GM12878 (cell line): ENCODE results near the gene SYTL4. TPM values are rescaled to one million over a fixed set of nuclear protein-coding genes. Genes with fewer than 3 reads are reported as not detected.

Experiments used
- ATAC-seq: fragments of 200-7000 bp; cut with Tn5 transposase; 3 replicates; pipeline ENCODE4 v1.9.1; 2020; ENCODE audit warnings: mild to moderate bottlenecking, moderate library complexity
- BruUV-seq: library from RNA; stranded (reverse); fragments of 400-500 nt; replicated peaks from 2 replicates; lab custom pipeline; 2021; lab: Mats Ljungman, UMichigan
- CTCF ChIA-PET: fragments of 300-600 bp; sonication (Branson Sonifier 250); formaldehyde crosslinking; extraction: SDS; loops from one replicate; lab custom pipeline; 2021; ENCODE audit warnings: inconsistent platforms; lab: Yijun Ruan, JAX
- POLR2A ChIA-PET: fragments of 350-600 bp; formaldehyde crosslinking; extraction: SDS; loops from one replicate; lab custom pipeline; 2021; ENCODE audit warnings: inconsistent platforms; lab: Charles Lee
- RAD21 ChIA-PET: fragments of 300-600 bp; sonication (Branson Sonifier 250); formaldehyde crosslinking; loops from one replicate; lab custom pipeline; 2023; ENCODE audit warnings: antibody characterized with exemption; ENCODE audit not compliant: unreplicated experiment; lab: Charles Lee
- SMC1A ChIA-PET: fragments of 300-600 bp; sonication (Branson Sonifier 250); formaldehyde crosslinking; loops from one replicate; lab custom pipeline; 2023; ENCODE audit not compliant: unreplicated experiment, uncharacterized antibody; lab: Charles Lee
- DNase-seq: peaks from one replicate; pipeline ENCODE4 v3.0.0-alpha.2; 2011; ENCODE audit warnings: low read depth, low spot score
- FAIRE-seq: peaks from 3 replicates; lab custom pipeline; 2011; peaks lifted over from hg19 to GRCh38; lab: Jason Lieb, UNC
- H2AFZ ChIP-seq: 2 replicates; pipeline ENCODE4 v1.6.0; 2011; ENCODE audit warnings: low read depth, low read length, control low read depth; ENCODE audit not compliant: control insufficient read depth
- H3K27ac ChIP-seq: 2 replicates; pipeline ENCODE4 v1.5.1; 2011; ENCODE audit warnings: control low read depth; ENCODE audit not compliant: control insufficient read depth, insufficient read depth
- H3K27me3 ChIP-seq, 2 experiments: replicated peaks in 1 of 2; 2 replicates each; pipeline versions ENCODE4 v1.6.0 to v1.6.1; 2011; ENCODE audit warnings: low read length in 1 of 2; ENCODE audit not compliant: control insufficient read depth in 2 of 2, insufficient read depth in 2 of 2
- H3K36me3 ChIP-seq, 2 experiments: 2 replicates each; pipeline ENCODE4 v1.5.1; 2011; ENCODE audit warnings: low read length in 1 of 2; ENCODE audit not compliant: control insufficient read depth in 2 of 2, insufficient read depth in 2 of 2
- H3K4me1 ChIP-seq: 2 replicates; pipeline ENCODE4 v1.6.1; 2011; ENCODE audit warnings: mild to moderate bottlenecking, low read length, moderate library complexity, mixed read lengths; ENCODE audit not compliant: control insufficient read depth, insufficient read depth
- H3K4me2 ChIP-seq: 2 replicates; pipeline ENCODE4 v1.6.0; 2011; ENCODE audit warnings: control low read depth; ENCODE audit not compliant: control insufficient read depth, insufficient read depth
- H3K4me3 ChIP-seq: fragments of 200-600 bp; sonication (generic); 2 replicates; pipeline ENCODE4 v1.5.1; 2016
- H3K79me2 ChIP-seq: 2 replicates; pipeline ENCODE4 v1.6.0; 2011; ENCODE audit warnings: low read length; ENCODE audit not compliant: control insufficient read depth, insufficient read depth
- H3K9ac ChIP-seq: 2 replicates; pipeline ENCODE4 v1.8.0; 2011; ENCODE audit warnings: low read length, control low read depth, mixed read lengths; ENCODE audit not compliant: control insufficient read depth, insufficient read depth
- H3K9me3 ChIP-seq: replicated peaks from 3 replicates; pipeline ENCODE4 v1.5.1; 2011; ENCODE audit warnings: mild to moderate bottlenecking, low read length; ENCODE audit not compliant: control insufficient read depth, insufficient read depth
- H4K20me1 ChIP-seq: 2 replicates; pipeline ENCODE4 v1.6.0; 2011; ENCODE audit not compliant: control insufficient read depth, insufficient read depth
- BACH1 ChIP-seq: fragments of 450-650 bp; IDR thresholded peaks from 2 replicates; pipeline ENCODE4 v1.6.1; 2017; ENCODE audit warnings: mild to moderate bottlenecking, borderline replicate concordance
- FOXM1 ChIP-seq: IDR thresholded peaks from 2 replicates; pipeline ENCODE4 v1.6.1; 2012; ENCODE audit warnings: low read depth, mild to moderate bottlenecking, inconsistent platforms, low read length, moderate library complexity
- JUND ChIP-seq: IDR thresholded peaks from 2 replicates; pipeline ENCODE4 v1.6.1; 2012; ENCODE audit warnings: low read depth, mild to moderate bottlenecking, low read length, improper control_type of control experiment, moderate library complexity
- PML ChIP-seq: IDR thresholded peaks from 2 replicates; pipeline ENCODE4 v1.6.1; 2012; ENCODE audit warnings: low read length, inconsistent platforms
- RUNX3 ChIP-seq: IDR thresholded peaks from 2 replicates; pipeline ENCODE4 v1.6.1; 2012; ENCODE audit warnings: low read length, inconsistent platforms
- SMAD5 ChIP-seq: IDR thresholded peaks from 2 replicates; pipeline ENCODE4 v1.6.1; 2016; ENCODE audit warnings: antibody characterized with exemption, low read depth
- SP1 ChIP-seq: IDR thresholded peaks from one replicate; pipeline ENCODE4 v1.6.1; 2011; ENCODE audit warnings: low read depth, low read length
- TCF3 ChIP-seq: IDR thresholded peaks from 2 replicates; pipeline ENCODE4 v1.6.1; 2012; ENCODE audit warnings: low read depth, mild to moderate bottlenecking, low read length, borderline replicate concordance; ENCODE audit not compliant: insufficient read depth
- ZBED1 ChIP-seq: IDR thresholded peaks from 2 replicates; pipeline ENCODE4 v1.6.1; 2016; ENCODE audit warnings: borderline replicate concordance
- ZNF217 ChIP-seq: fragments of 450-650 bp; IDR thresholded peaks from 2 replicates; pipeline ENCODE4 v1.6.1; 2017; ENCODE audit warnings: antibody characterized with exemption, mild to moderate bottlenecking
- ZNF384 ChIP-seq: IDR thresholded peaks from 2 replicates; pipeline ENCODE4 v1.6.1; 2012; ENCODE audit warnings: low read depth, mild to moderate bottlenecking, low read length, improper control_type of control experiment, borderline replicate concordance
- ZZZ3 ChIP-seq: IDR thresholded peaks from 2 replicates; pipeline ENCODE4 v1.6.1; 2011; ENCODE audit warnings: low read depth; ENCODE audit not compliant: control insufficient read depth, insufficient read length
- WGBS: methylation state at CpG from one replicate; pipeline ENCODE4 v1.1.6; 2016; ENCODE audit warnings: low lambda C conversion rate; ENCODE audit not compliant: insufficient replicate concordance, insufficient coverage; ENCODE audit errors: missing lambda C conversion rate; 5-methylcytosine and 5-hydroxymethylcytosine counted together
- in situ Hi-C: fragments of 300-500 bp; cut with MboI; formaldehyde crosslinking; loops from 9 replicates; pipeline ENCODE4 v1.14.3; 2018; ENCODE audit warnings: mixed read lengths
- intact Hi-C: fragments of 100-400 bp; cut with micrococcal nuclease; formaldehyde crosslinking; loops from one replicate; pipeline ENCODE4 v1.14.2; 2022; ENCODE audit not compliant: unreplicated experiment
- polyA plus RNA-seq, 11 experiments: library from polyadenylated mRNA; depleted of rRNA in 4 of 11; unstranded in 6 of 11; stranded (reverse) in 5 of 11; fragments of >200 nt; fragmentation: Nextera tagmentation in 4 of 11; fragmentation: Illumina TruSeq in 1 of 11; extraction: Ambion mirVana in 4 of 11; extraction: Trizol in 1 of 11; gene quantifications; 1 replicate in 1 of 11; 2 replicates in 10 of 11; pipeline versions ENCODE4 v1.2.1 to v1.2.3, GENCODE V29; 2011 to 2016; ENCODE audit warnings: inconsistent platforms in 2 of 11, missing spikeins in 2 of 11, low read depth in 1 of 11
- total RNA-seq, 4 experiments: library from RNA; depleted of rRNA in 3 of 4; stranded (reverse); fragments of >200 nt in 3 of 4; fragmentation: Illumina TruSeq in 1 of 4; extraction: Trizol in 1 of 4; gene quantifications; 2 replicates each; pipeline versions ENCODE4 v1.2.1 to v1.2.3, GENCODE V29; 2013 to 2021
- TF ChIP-seq, protein P1 (sequence below): fragments of 450-650 bp; IDR thresholded peaks from 2 replicates; pipeline ENCODE4 v1.6.1; 2017; ENCODE audit warnings: mild to moderate bottlenecking, moderate library complexity
- TF ChIP-seq, protein P2 (sequence below): IDR thresholded peaks from 2 replicates; pipeline ENCODE4 v1.6.1; 2011; ENCODE audit warnings: mild to moderate bottlenecking, low read depth, low read length, moderate library complexity; ENCODE audit not compliant: insufficient replicate concordance

SYTL4 gene
- total and polyA plus RNA-seq, 10 of the 15 experiments (the other 5 are each of a cell fraction or from before 2014, with no cell fraction given): 0.07 to 0.74 (median 0.19) TPM; not detected in 2

DNA sequence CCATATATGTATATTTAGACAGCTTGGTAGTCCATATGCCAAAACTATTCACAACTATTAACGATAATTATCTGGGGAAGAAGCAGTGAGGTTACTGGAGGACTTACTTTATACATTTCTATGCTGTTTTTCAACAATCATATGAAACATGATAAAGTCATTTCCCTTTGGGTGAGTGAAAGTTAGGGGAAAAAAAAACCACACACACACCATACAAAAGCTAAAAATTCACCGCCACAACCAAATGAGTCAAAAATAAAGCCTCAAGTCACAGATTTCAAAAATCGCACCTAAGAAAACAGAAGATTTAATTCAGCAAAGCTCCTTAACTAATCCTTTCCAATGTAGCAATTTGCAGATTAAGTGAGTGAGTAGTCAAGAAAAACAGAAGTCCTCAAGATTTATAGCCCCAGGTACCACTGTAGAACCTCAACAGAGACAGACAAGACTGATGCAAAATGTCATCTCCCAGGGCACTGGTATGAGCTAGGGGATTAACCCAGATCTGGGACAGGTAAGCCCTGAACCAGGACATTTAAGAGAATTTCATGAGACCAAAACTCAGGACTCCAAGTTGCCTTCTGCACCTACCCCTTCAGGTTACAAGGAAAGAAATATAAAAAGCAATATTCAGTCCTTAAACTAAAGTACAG lies 35.1 kb downstream of the SYTL4 start:
- BruUV-seq: no TSS peak
- POLR2A ChIA-PET: no interaction called here
- in situ Hi-C loops: no loop called here

DNA sequence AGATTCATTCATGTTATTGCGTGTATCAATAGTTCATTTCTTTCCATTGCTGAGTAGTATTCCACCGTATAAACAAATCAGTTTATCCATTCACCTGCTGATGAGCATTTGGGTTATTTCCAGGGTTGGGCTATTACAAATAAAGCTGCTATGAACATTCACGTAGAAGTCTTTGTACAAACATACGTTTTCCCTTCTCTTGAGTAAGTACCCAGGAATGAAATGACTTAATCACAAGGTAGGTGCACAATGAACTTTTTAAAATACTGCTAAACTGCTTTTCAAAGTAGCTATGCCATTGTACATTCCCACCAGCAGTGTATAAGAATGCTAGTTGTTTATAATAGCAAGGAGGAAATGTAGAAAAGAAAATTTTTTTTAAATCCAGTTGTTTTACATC lies 35.9 kb downstream of the SYTL4 start:
- Histone ChIP-seq H3K36me3 (no peaks in the 10 kb centered on the region), H3K4me1 (no peaks in the 10 kb centered on the region), H3K9ac (no peak overlapping the region), H3K27me3 (no peaks in the 10 kb centered on the region; a peak in 1 of 4 replicates), H3K79me2 (no peaks in the 10 kb centered on the region), H3K4me2 (no peak overlapping the region), H3K4me3 (no peak overlapping the region), H3K27ac (no peak overlapping the region), H3K9me3 (no peaks in the 10 kb centered on the region), H2AFZ (no peak overlapping the region), H4K20me1 (no peaks in the 10 kb centered on the region)
- no TSS peak for BruUV-seq
- ChIA-PET CTCF (no interaction called here), SMC1A (interaction anchor here (1.0 kb wide), 1 partner anchor 19 kb away, joined by 3 read pairs; no protein-coding TSS in a partner anchor), RAD21 (no interaction called here), POLR2A (no interaction called here)
- FAIRE-seq (no peak), DNase-seq (no peak), ATAC-seq (no peak)
- 25% methylated on average over 4 of the region's 4 CpGs for WGBS
- in situ Hi-C loops: no loop called here
- intact Hi-C loops: no loop called here
- TF ChIP-seq ZBED1 (no peak), ZNF384 (no peak), PML (no peak), BACH1 (no peak), ZNF217 (no peak), SP1 (no peak), TCF3 (no peak), SMAD5 (no peak), ZZZ3 (no peak), FOXM1 (no peak)
- TF ChIP-seq, protein P1, sequence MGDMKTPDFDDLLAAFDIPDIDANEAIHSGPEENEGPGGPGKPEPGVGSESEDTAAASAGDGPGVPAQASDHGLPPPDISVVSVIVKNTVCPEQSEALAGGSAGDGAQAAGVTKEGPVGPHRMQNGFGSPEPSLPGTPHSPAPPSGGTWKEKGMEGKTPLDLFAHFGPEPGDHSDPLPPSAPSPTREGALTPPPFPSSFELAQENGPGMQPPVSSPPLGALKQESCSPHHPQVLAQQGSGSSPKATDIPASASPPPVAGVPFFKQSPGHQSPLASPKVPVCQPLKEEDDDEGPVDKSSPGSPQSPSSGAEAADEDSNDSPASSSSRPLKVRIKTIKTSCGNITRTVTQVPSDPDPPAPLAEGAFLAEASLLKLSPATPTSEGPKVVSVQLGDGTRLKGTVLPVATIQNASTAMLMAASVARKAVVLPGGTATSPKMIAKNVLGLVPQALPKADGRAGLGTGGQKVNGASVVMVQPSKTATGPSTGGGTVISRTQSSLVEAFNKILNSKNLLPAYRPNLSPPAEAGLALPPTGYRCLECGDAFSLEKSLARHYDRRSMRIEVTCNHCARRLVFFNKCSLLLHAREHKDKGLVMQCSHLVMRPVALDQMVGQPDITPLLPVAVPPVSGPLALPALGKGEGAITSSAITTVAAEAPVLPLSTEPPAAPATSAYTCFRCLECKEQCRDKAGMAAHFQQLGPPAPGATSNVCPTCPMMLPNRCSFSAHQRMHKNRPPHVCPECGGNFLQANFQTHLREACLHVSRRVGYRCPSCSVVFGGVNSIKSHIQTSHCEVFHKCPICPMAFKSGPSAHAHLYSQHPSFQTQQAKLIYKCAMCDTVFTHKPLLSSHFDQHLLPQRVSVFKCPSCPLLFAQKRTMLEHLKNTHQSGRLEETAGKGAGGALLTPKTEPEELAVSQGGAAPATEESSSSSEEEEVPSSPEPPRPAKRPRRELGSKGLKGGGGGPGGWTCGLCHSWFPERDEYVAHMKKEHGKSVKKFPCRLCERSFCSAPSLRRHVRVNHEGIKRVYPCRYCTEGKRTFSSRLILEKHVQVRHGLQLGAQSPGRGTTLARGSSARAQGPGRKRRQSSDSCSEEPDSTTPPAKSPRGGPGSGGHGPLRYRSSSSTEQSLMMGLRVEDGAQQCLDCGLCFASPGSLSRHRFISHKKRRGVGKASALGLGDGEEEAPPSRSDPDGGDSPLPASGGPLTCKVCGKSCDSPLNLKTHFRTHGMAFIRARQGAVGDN: no peak
- TF ChIP-seq, protein P2, sequence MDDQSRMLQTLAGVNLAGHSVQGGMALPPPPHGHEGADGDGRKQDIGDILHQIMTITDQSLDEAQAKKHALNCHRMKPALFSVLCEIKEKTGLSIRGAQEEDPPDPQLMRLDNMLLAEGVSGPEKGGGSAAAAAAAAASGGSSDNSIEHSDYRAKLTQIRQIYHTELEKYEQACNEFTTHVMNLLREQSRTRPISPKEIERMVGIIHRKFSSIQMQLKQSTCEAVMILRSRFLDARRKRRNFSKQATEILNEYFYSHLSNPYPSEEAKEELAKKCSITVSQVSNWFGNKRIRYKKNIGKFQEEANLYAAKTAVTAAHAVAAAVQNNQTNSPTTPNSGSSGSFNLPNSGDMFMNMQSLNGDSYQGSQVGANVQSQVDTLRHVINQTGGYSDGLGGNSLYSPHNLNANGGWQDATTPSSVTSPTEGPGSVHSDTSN: no peak

More for the DNA sequence above, 35.1 kb downstream of the SYTL4 start:
- H3K4me2 ChIP-seq: no peak overlapping the region
- H3K4me3 ChIP-seq: no peak overlapping the region
- DNase-seq: no peak
- H3K9me3 ChIP-seq: no peaks in the 10 kb centered on the region
- RAD21 ChIA-PET: no interaction called here
- H2AFZ ChIP-seq: no peak overlapping the region
- no peak overlapping the region for H3K9ac ChIP-seq
- no peaks in the 10 kb centered on the region for H3K4me1 ChIP-seq
- H3K27ac ChIP-seq: no peak overlapping the region
- intact Hi-C loops: no loop called here
- no peaks in the 10 kb centered on the region for H3K79me2 ChIP-seq
- peaks cover 0 to 1% of the 10 kb centered on the region in 2 experiments; a peak in 2 of 4 replicates for H3K27me3 ChIP-seq
- WGBS: 15% methylated on average over 3 of the region's 3 CpGs
- H4K20me1 ChIP-seq: no peaks in the 10 kb centered on the region
- TF ChIP-seq RUNX3 (peak; percentile 58), JUND (no peak)
- TF ChIP-seq, all 136 proteins: peak for 1
- FAIRE-seq: no peak
- no peak for ATAC-seq
- ChIA-PET CTCF (interaction anchor here (1.2 to 1.3 kb wide), 2 partner anchors 12 to 72 kb away, joined by 3 read pairs; no protein-coding TSS in a partner anchor), SMC1A (interaction anchor here (0.7 kb wide), 1 partner anchor 32 kb away, joined by 3 read pairs; no protein-coding TSS in a partner anchor)
- H3K36me3 ChIP-seq: no peaks in the 10 kb centered on the region
